ENCODE data around the gene NARF.

The NARF gene

GRCh38 chr17:82433560-82434215 lies 24.9 kb upstream of the NARF start:
- Histone ChIP-seq H3K36me3 (ENCODE audit: control insufficient read depth in 2 of 2, insufficient read depth in 2 of 2, low read length in 2 of 2) (peaks cover 4 to 10% of the 10 kb centered on the region in 2 donors), H3K4me1 (ENCODE audit: control insufficient read depth in 2 of 2, insufficient read depth in 2 of 2, low read length in 2 of 2) (no peaks in the 10 kb centered on the region), H3K27ac (ENCODE audit: low read depth in 2 of 2, low read length in 2 of 2) (no peak overlapping the region), H3K9ac (ENCODE audit: low read depth in 1 of 2, low read length in 2 of 2) (no peak overlapping the region), H3K27me3 (ENCODE audit: control insufficient read depth in 2 of 2, insufficient read depth in 2 of 2, low read length in 2 of 2) (no peaks in the 10 kb centered on the region), H3K4me3 (ENCODE audit: low read length in 2 of 2) (no peak overlapping the region), H3K9me3 (ENCODE audit: control insufficient read depth in 2 of 2, low read length in 2 of 2) (no peaks in the 10 kb centered on the region)

- no peak overlapping the region for H3K9ac ChIP-seq (ENCODE audit: low read depth in 1 of 2, low read length in 2 of 2)
- no peak overlapping the region for H3K27ac ChIP-seq (ENCODE audit: low read depth in 2 of 2, low read length in 2 of 2)
- H3K9me3 ChIP-seq (ENCODE audit: control insufficient read depth in 2 of 2, low read length in 2 of 2): no peaks in the 10 kb centered on the region
- H3K4me1 ChIP-seq (ENCODE audit: control insufficient read depth in 2 of 2, insufficient read depth in 2 of 2, low read length in 2 of 2): no peaks in the 10 kb centered on the region
- no peaks in the 10 kb centered on the region for H3K27me3 ChIP-seq (ENCODE audit: control insufficient read depth in 2 of 2, insufficient read depth in 2 of 2, low read length in 2 of 2)
- no peak overlapping the region for H3K4me3 ChIP-seq (ENCODE audit: low read length in 2 of 2)
- peaks cover 4 to 10% of the 10 kb centered on the region in 2 donors for H3K36me3 ChIP-seq (ENCODE audit: control insufficient read depth in 2 of 2, insufficient read depth in 2 of 2, low read length in 2 of 2)
These were observed 24.4 kb upstream of the NARF start for GRCh38 chr17:82434216-82434565.

- Histone ChIP-seq H3K4me1 (ENCODE audit: control insufficient read depth in 2 of 2, insufficient read depth in 2 of 2, low read length in 2 of 2) (no peaks in the 10 kb centered on the region), H3K9me3 (ENCODE audit: control insufficient read depth in 2 of 2, low read length in 2 of 2) (no peaks in the 10 kb centered on the region), H3K4me3 (ENCODE audit: low read length in 2 of 2) (no peak overlapping the region), H3K27ac (ENCODE audit: low read depth in 2 of 2, low read length in 2 of 2) (no peak overlapping the region), H3K9ac (ENCODE audit: low read depth in 1 of 2, low read length in 2 of 2) (no peak overlapping the region), H3K27me3 (ENCODE audit: control insufficient read depth in 2 of 2, insufficient read depth in 2 of 2, low read length in 2 of 2) (no peaks in the 10 kb centered on the region), H3K36me3 (ENCODE audit: control insufficient read depth in 2 of 2, insufficient read depth in 2 of 2, low read length in 2 of 2) (peaks cover 4 to 10% of the 10 kb centered on the region in 2 donors)
These were observed 23.4 kb upstream of the NARF start for GRCh38 chr17:82435103-82435502.

GRCh38 chr17:82435601-82436583 lies 22.6 kb upstream of the NARF start:
- peaks cover 4 to 10% of the 10 kb centered on the region in 2 donors for H3K36me3 ChIP-seq (ENCODE audit: control insufficient read depth in 2 of 2, insufficient read depth in 2 of 2, low read length in 2 of 2)
- H3K27ac ChIP-seq (ENCODE audit: low read depth in 2 of 2, low read length in 2 of 2): no peak overlapping the region
- no peak overlapping the region for H3K4me3 ChIP-seq (ENCODE audit: low read length in 2 of 2)
- no peak overlapping the region for H3K9ac ChIP-seq (ENCODE audit: low read depth in 1 of 2, low read length in 2 of 2)
- H3K9me3 ChIP-seq (ENCODE audit: control insufficient read depth in 2 of 2, low read length in 2 of 2): no peaks in the 10 kb centered on the region
- H3K27me3 ChIP-seq (ENCODE audit: control insufficient read depth in 2 of 2, insufficient read depth in 2 of 2, low read length in 2 of 2): no peaks in the 10 kb centered on the region
- no peaks in the 10 kb centered on the region for H3K4me1 ChIP-seq (ENCODE audit: control insufficient read depth in 2 of 2, insufficient read depth in 2 of 2, low read length in 2 of 2)

- Histone ChIP-seq H3K9ac (ENCODE audit: low read depth in 1 of 2, low read length in 2 of 2) (no peak overlapping the region), H3K9me3 (ENCODE audit: control insufficient read depth in 2 of 2, low read length in 2 of 2) (no peaks in the 10 kb centered on the region), H3K27ac (ENCODE audit: low read depth in 2 of 2, low read length in 2 of 2) (no peak overlapping the region), H3K4me1 (ENCODE audit: control insufficient read depth in 2 of 2, insufficient read depth in 2 of 2, low read length in 2 of 2) (no peaks in the 10 kb centered on the region), H3K27me3 (ENCODE audit: control insufficient read depth in 2 of 2, insufficient read depth in 2 of 2, low read length in 2 of 2) (no peaks in the 10 kb centered on the region), H3K4me3 (ENCODE audit: low read length in 2 of 2) (no peak overlapping the region), H3K36me3 (ENCODE audit: control insufficient read depth in 2 of 2, insufficient read depth in 2 of 2, low read length in 2 of 2) (peaks cover 4 to 10% of the 10 kb centered on the region in 2 donors)
These were observed 21.8 kb upstream of the NARF start for GRCh38 chr17:82436601-82437324.

GRCh38 chr17:82437325-82437668 lies 21.2 kb upstream of the NARF start:
- peaks cover 4 to 10% of the 10 kb centered on the region in 2 donors for H3K36me3 ChIP-seq (ENCODE audit: control insufficient read depth in 2 of 2, insufficient read depth in 2 of 2, low read length in 2 of 2)
- H3K27ac ChIP-seq (ENCODE audit: low read depth in 2 of 2, low read length in 2 of 2): no peak overlapping the region
- no peaks in the 10 kb centered on the region for H3K27me3 ChIP-seq (ENCODE audit: control insufficient read depth in 2 of 2, insufficient read depth in 2 of 2, low read length in 2 of 2)
- H3K9me3 ChIP-seq (ENCODE audit: control insufficient read depth in 2 of 2, low read length in 2 of 2): no peaks in the 10 kb centered on the region
- no peaks in the 10 kb centered on the region for H3K4me1 ChIP-seq (ENCODE audit: control insufficient read depth in 2 of 2, insufficient read depth in 2 of 2, low read length in 2 of 2)
- H3K9ac ChIP-seq (ENCODE audit: low read depth in 1 of 2, low read length in 2 of 2): no peak overlapping the region
- no peak overlapping the region for H3K4me3 ChIP-seq (ENCODE audit: low read length in 2 of 2)

GRCh38 chr17:82438401-82439193 lies 19.9 kb upstream of the NARF start:
- no peaks in the 10 kb centered on the region for H3K9me3 ChIP-seq (ENCODE audit: control insufficient read depth in 2 of 2, low read length in 2 of 2)
- H3K27ac ChIP-seq (ENCODE audit: low read depth in 2 of 2, low read length in 2 of 2): no peak overlapping the region
- H3K27me3 ChIP-seq (ENCODE audit: control insufficient read depth in 2 of 2, insufficient read depth in 2 of 2, low read length in 2 of 2): no peaks in the 10 kb centered on the region
- peaks cover 13 to 21% of the 10 kb centered on the region in 2 donors for H3K36me3 ChIP-seq (ENCODE audit: control insufficient read depth in 2 of 2, insufficient read depth in 2 of 2, low read length in 2 of 2)
- H3K9ac ChIP-seq (ENCODE audit: low read depth in 1 of 2, low read length in 2 of 2): no peak overlapping the region
- no peaks in the 10 kb centered on the region for H3K4me1 ChIP-seq (ENCODE audit: control insufficient read depth in 2 of 2, insufficient read depth in 2 of 2, low read length in 2 of 2)
- H3K4me3 ChIP-seq (ENCODE audit: low read length in 2 of 2): no peak overlapping the region

GRCh38 chr17:82439194-82439828 lies 19.2 kb upstream of the NARF start:
- Histone ChIP-seq H3K4me3 (ENCODE audit: low read length in 2 of 2) (no peak overlapping the region), H3K4me1 (ENCODE audit: control insufficient read depth in 2 of 2, insufficient read depth in 2 of 2, low read length in 2 of 2) (no peaks in the 10 kb centered on the region), H3K9me3 (ENCODE audit: control insufficient read depth in 2 of 2, low read length in 2 of 2) (no peaks in the 10 kb centered on the region), H3K27me3 (ENCODE audit: control insufficient read depth in 2 of 2, insufficient read depth in 2 of 2, low read length in 2 of 2) (no peaks in the 10 kb centered on the region), H3K27ac (ENCODE audit: low read depth in 2 of 2, low read length in 2 of 2) (no peak overlapping the region), H3K9ac (ENCODE audit: low read depth in 1 of 2, low read length in 2 of 2) (no peak overlapping the region), H3K36me3 (ENCODE audit: control insufficient read depth in 2 of 2, insufficient read depth in 2 of 2, low read length in 2 of 2) (peaks cover 14 to 24% of the 10 kb centered on the region in 2 donors)

GRCh38 chr17:82439829-82440365 lies 18.6 kb upstream of the NARF start:
- H3K36me3 ChIP-seq (ENCODE audit: control insufficient read depth in 2 of 2, insufficient read depth in 2 of 2, low read length in 2 of 2): peaks cover 16 to 27% of the 10 kb centered on the region in 2 donors
- no peak overlapping the region for H3K9ac ChIP-seq (ENCODE audit: low read depth in 1 of 2, low read length in 2 of 2)
- H3K27ac ChIP-seq (ENCODE audit: low read depth in 2 of 2, low read length in 2 of 2): no peak overlapping the region
- H3K27me3 ChIP-seq (ENCODE audit: control insufficient read depth in 2 of 2, insufficient read depth in 2 of 2, low read length in 2 of 2): no peaks in the 10 kb centered on the region
- no peak overlapping the region for H3K4me3 ChIP-seq (ENCODE audit: low read length in 2 of 2)
- H3K9me3 ChIP-seq (ENCODE audit: control insufficient read depth in 2 of 2, low read length in 2 of 2): no peaks in the 10 kb centered on the region
- no peaks in the 10 kb centered on the region for H3K4me1 ChIP-seq (ENCODE audit: control insufficient read depth in 2 of 2, insufficient read depth in 2 of 2, low read length in 2 of 2)

Measured in mucosa of rectum (tissue), 2 donors.